Measurements from ENCODE around the gene ARHGAP12. TPM values are rescaled to one million over a fixed set of nuclear protein-coding genes. Genes with fewer than 3 reads are reported as not detected.

ARHGAP12 gene
- total and polyA plus RNA-seq, 8 donors: 25.5 to 40.4 (median 37.3) TPM

DNA sequence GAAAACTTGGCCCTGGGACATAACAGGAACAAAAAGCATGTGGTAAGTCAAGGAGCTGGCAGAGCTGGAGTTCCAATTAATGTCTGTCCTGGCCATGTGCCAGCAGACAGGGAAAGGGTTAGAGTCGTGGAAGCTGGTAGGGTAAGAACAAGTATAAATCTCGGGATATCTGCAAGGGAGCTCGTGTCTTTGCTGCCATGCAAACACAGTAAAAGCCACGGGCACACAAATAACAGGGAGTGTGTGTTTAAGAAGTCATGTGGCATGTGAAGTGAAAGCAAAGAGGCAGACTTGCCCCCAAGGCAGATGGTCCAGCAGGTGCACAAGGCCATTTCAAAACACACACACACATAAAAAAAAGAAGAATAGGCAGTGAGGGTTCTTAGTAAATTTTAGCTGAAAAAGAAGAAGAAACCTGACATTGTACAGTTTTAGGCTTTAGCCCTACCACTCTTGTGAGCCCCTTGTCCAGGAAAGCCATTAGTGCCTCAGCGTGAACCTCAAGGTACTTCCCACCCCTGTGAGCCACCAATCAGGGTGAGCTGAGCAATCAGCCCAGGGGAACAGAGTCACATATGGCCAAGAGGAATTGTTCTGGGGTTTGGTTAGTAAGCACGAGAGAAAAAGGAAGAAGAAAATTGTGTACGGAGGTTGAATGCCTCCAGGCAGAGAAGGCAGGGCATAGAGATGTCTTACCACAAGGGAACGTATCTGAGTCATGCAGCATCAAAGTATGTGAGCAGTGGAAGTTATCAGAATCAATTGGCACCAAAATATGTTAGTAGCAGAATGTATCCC lies 32.8 kb upstream of the ARHGAP12 start:
- Histone ChIP-seq H3K27me3 (no peaks in the 10 kb centered on the region), H3K9me3 (no peaks in the 10 kb centered on the region), H3K27ac (peak overlapping the region; percentile 41 to 46), H3K36me3 (no peaks in the 10 kb centered on the region), H3K4me3 (no peak overlapping the region), H3K4me1 (peaks cover 4 to 66% of the 10 kb centered on the region in 2 donors)
- intact Hi-C loops (cut with DNase I): no loop called here
- ATAC-seq (peak; percentile 3), DNase-seq (peak in 1 of 4 donors; percentile 29)
- TF ChIP-seq, protein P1, sequence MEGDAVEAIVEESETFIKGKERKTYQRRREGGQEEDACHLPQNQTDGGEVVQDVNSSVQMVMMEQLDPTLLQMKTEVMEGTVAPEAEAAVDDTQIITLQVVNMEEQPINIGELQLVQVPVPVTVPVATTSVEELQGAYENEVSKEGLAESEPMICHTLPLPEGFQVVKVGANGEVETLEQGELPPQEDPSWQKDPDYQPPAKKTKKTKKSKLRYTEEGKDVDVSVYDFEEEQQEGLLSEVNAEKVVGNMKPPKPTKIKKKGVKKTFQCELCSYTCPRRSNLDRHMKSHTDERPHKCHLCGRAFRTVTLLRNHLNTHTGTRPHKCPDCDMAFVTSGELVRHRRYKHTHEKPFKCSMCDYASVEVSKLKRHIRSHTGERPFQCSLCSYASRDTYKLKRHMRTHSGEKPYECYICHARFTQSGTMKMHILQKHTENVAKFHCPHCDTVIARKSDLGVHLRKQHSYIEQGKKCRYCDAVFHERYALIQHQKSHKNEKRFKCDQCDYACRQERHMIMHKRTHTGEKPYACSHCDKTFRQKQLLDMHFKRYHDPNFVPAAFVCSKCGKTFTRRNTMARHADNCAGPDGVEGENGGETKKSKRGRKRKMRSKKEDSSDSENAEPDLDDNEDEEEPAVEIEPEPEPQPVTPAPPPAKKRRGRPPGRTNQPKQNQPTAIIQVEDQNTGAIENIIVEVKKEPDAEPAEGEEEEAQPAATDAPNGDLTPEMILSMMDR (IDR thresholded peaks at IDR 0.05): no peak

DNA sequence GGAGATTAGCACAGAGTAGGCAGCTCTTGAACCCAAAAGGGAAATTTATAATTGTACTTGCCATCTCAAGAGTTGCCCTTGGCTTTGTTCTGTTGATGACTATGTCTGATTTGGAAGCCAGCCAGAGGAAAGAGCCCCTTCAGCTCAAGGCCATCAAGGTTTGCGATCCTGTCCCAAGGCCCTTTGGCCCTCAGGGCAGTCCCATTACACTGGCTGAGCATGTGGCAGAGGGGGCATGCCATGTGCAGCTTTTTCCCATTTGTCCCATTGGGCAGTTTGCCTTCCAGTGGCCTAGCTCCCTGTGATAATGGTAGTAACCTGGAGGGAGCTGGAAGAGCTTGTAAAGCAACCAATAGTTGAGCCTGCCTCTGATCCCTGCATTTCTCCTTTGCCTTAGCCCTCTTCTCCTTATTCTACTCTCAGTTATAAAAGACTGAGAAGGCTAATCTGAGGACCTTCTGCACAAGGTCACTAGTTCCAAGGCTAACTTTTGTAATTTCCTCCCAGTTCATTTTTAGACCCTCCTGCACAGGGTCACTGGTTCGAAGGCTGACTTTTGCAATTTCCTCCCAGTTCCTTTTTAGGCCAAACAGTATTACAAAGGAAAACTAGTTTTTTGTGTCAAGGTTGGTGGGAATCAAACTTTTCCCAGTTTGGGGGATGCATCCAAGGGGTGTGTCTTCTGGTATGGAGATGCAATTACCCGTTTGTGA lies 31.0 kb upstream of the ARHGAP12 start:
- TF ChIP-seq, protein P1 (IDR thresholded peaks at IDR 0.05): no peak
- peaks cover 4 to 60% of the 10 kb centered on the region in 2 donors for H3K4me1 ChIP-seq
- H3K27me3 ChIP-seq: no peaks in the 10 kb centered on the region
- peak overlapping the region; percentile 26 to 50 for H3K27ac ChIP-seq
- ATAC-seq (peak; percentile 36), DNase-seq (peak in 1 of 4 donors; percentile 48)
- intact Hi-C loops (cut with DNase I): no loop called here
- no peaks in the 10 kb centered on the region for H3K36me3 ChIP-seq
- peaks cover 0 to 2% of the 10 kb centered on the region in 2 donors for H3K9me3 ChIP-seq
- H3K4me3 ChIP-seq: no peak overlapping the region

DNA sequence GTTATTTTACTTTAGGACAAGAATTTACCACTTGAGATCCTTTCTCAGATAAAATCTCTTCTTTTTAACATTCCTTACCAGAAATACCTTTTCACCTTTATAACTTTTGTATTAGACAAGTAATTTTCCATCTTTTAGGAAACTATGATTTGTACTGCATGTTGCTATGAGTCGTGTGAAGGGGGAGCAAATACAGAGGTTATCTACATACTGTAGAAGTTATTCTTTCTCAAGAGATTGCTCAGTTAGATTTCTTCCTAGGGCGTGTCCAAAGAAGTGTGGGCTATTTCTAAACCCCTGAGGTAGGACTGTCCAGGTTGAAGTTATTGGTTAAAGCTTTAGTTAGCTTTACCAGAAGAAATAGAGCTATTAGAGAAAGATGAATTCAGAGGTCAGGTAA lies 30.2 kb upstream of the ARHGAP12 start:
- TF ChIP-seq, protein P1 (IDR thresholded peaks at IDR 0.05): no peak
- Histone ChIP-seq H3K27ac (peak overlapping the region; percentile 26 to 50), H3K4me3 (no peak overlapping the region), H3K27me3 (no peaks in the 10 kb centered on the region), H3K36me3 (no peaks in the 10 kb centered on the region), H3K4me1 (peaks cover 4 to 52% of the 10 kb centered on the region in 2 donors), H3K9me3 (peaks cover 0 to 6% of the 10 kb centered on the region in 2 donors)
- DNase-seq (no peak), ATAC-seq (peak; percentile 65)
- intact Hi-C loops (cut with DNase I): no loop called here

DNA sequence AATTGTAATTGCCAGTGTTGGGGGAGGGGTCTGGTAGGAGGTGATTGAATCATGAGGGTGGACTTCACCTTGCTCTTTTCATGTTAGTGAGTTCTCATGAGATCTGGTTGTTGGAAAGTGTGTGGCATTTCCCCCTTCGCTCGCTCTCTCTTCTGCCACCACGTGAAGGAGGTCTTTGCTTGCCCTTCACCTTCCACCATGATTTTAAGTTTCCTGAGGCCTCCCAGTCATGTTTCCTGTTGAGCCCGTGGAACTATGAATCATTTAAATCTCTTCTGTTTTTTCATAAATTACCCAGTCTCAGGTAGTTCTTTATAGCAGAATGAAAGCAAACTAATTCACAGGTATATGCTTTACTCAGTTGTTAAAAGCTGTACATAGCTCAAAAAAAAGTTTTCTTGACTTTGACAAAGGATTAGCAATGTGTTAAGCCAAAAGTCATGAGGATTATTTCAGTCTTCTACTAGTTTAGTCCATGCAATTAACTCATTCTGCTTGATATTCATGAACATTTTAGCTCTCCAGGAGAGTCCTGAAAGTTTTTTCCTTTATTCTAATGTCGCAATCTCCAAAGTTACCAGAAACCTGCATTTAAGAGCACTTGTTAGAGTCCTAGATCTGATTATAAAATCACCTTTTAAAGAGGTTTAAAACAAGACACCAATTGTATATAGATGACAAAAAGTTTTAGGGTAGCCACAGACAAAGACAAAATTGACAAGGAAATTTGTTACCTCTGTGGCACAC lies 27.7 kb upstream of the ARHGAP12 start:
- ATAC-seq (no peak), DNase-seq (no peak)
- Histone ChIP-seq H3K4me3 (no peak overlapping the region), H3K27ac (no peak overlapping the region), H3K9me3 (peaks cover 0 to 10% of the 10 kb centered on the region in 2 donors), H3K27me3 (no peaks in the 10 kb centered on the region), H3K36me3 (no peaks in the 10 kb centered on the region), H3K4me1 (peaks cover 0 to 34% of the 10 kb centered on the region in 2 donors)
- intact Hi-C loops (cut with DNase I): no loop called here
- TF ChIP-seq, protein P1 (IDR thresholded peaks at IDR 0.05): no peak

Data from left lung (tissue), 10 donors.